Spleen (tissue), 7 donors: ENCODE results near the gene HERC3.

Source experiments
- CTCF ChIP-seq, 11 experiments: fragments of 200-600 bp in 7 of 11; fragments of 450-650 bp in 4 of 11; sonication (generic) in 4 of 11; IDR thresholded peaks in 8 of 11; conservative IDR thresholded peaks in 3 of 11; 1 replicate in 7 of 11; 2 replicates in 4 of 11; pipeline versions ENCODE4 v1.4.0 to v1.8.0; 2016 to 2021; ENCODE audit warnings: antibody characterized with exemption in 11 of 11, inconsistent platforms in 4 of 11, mild to moderate bottlenecking in 1 of 11
- POLR2A ChIP-seq, 3 donors: fragments of 450-650 bp; IDR thresholded peaks; one replicate each; pipeline ENCODE4 v1.5.1; 2017; ENCODE audit warnings: antibody characterized with exemption in 3 of 3, mild to moderate bottlenecking in 1 of 3
- POLR2AphosphoS5 ChIP-seq, 3 donors: sonication (generic); formaldehyde crosslinking; IDR thresholded peaks; one replicate each; pipeline ENCODE4 v1.5.1; 2017; ENCODE audit warnings: antibody characterized with exemption in 3 of 3
- donor health status: DM: no; HTN: no; CAD: no; lungs with moderate emphysema.
- donor health status: DM: no; HTN: no; CAD: no.
- donor health status: DM: no; HTN: no; CAD: no.

- TF ChIP-seq CTCF (IDR thresholded peaks at IDR 0.05 in 8 of 11, conservative IDR thresholded peaks at IDR 0.05 in 3 of 11): peak in 4 of 11 experiments; percentile 0 to 10 (median 4)
- TF ChIP-seq POLR2A (IDR thresholded peaks at IDR 0.05): peak in 1 of 3 donors; percentile 83
- peak; percentile 88 to 94 (median 93) for TF ChIP-seq POLR2AphosphoS5 (IDR thresholded peaks at IDR 0.05)
Measured at GRCh38 chr4:88592600-88593448, 544 bp downstream of the HERC3 start.
